GM23248 (cell line): ENCODE results near the gene PLPP3. TPM values are rescaled to one million over a fixed set of nuclear protein-coding genes. Genes with fewer than 3 reads are reported as not detected.
A peak's percentile ranks its signal among the peaks of the same experiment; 100 is the strongest.

Experiments used
- DNase-seq: peaks from one replicate; pipeline ENCODE4 v3.0.0-alpha.2; 2015
- H2AFZ ChIP-seq: fragments of 200-600 bp; sonication (generic); 2 replicates; pipeline ENCODE4 v1.6.1; 2016; ENCODE audit warnings: antibody characterized with exemption
- H3F3A ChIP-seq: fragments of 200-600 bp; sonication (generic); 2 replicates; pipeline ENCODE4 v1.6.1; 2016; ENCODE audit warnings: mild to moderate bottlenecking, antibody characterized with exemption, mixed run types; ENCODE audit not compliant: insufficient read depth
- H3K27ac ChIP-seq: fragments of 200-600 bp; sonication (generic); 2 replicates; pipeline ENCODE4 v1.5.1; 2016; ENCODE audit warnings: mild to moderate bottlenecking
- H3K27me3 ChIP-seq: fragments of 200-600 bp; sonication (generic); replicated peaks from 2 replicates; pipeline ENCODE4 v1.6.1; 2016; ENCODE audit warnings: mild to moderate bottlenecking; ENCODE audit not compliant: insufficient read depth
- H3K36me3 ChIP-seq: fragments of 200-600 bp; sonication (generic); 2 replicates; pipeline ENCODE4 v1.6.1; 2016; ENCODE audit warnings: low read depth, mild to moderate bottlenecking
- H3K4me1 ChIP-seq: fragments of 200-600 bp; sonication (generic); 2 replicates; pipeline ENCODE4 v1.6.1; 2016; ENCODE audit warnings: mild to moderate bottlenecking; ENCODE audit not compliant: insufficient read depth
- H3K4me2 ChIP-seq: fragments of 200-600 bp; sonication (generic); one replicate; pipeline ENCODE4 v1.6.1; 2016; ENCODE audit warnings: mild to moderate bottlenecking; ENCODE audit not compliant: unreplicated experiment
- H3K4me3 ChIP-seq: fragments of 200-600 bp; sonication (generic); 2 replicates; pipeline ENCODE4 v1.5.1; 2016; ENCODE audit warnings: mild to moderate bottlenecking
- H3K79me2 ChIP-seq: fragments of 200-600 bp; sonication (generic); 2 replicates; pipeline ENCODE4 v1.6.1; 2016; ENCODE audit warnings: mild to moderate bottlenecking; ENCODE audit not compliant: insufficient read depth
- H3K9ac ChIP-seq: fragments of 200-600 bp; sonication (generic); 2 replicates; pipeline ENCODE4 v1.6.1; 2016; ENCODE audit warnings: mild to moderate bottlenecking
- H3K9me2 ChIP-seq: fragments of 200-600 bp; sonication (generic); 2 replicates; pipeline ENCODE4 v1.6.1; 2016; ENCODE audit warnings: mixed run types, mild to moderate bottlenecking, moderate library complexity; ENCODE audit not compliant: insufficient read depth
- H3K9me3 ChIP-seq: fragments of 200-600 bp; sonication (generic); one replicate; pipeline ENCODE4 v1.6.1; 2017; ENCODE audit warnings: low read depth
- H4K20me1 ChIP-seq: fragments of 200-600 bp; sonication (generic); 2 replicates; pipeline ENCODE4 v1.6.0; 2016; ENCODE audit not compliant: insufficient read depth
- EZH2 ChIP-seq: fragments of 200-600 bp; sonication (generic); IDR thresholded peaks from 2 replicates; pipeline ENCODE4 v1.6.1; 2018; ENCODE audit warnings: antibody characterized with exemption, mild to moderate bottlenecking; ENCODE audit not compliant: insufficient read depth, poor library complexity, severe bottlenecking
- EZH2phosphoT487 ChIP-seq: fragments of 200-600 bp; sonication (generic); IDR thresholded peaks from 2 replicates; pipeline ENCODE4 v1.6.1; 2018; ENCODE audit warnings: antibody characterized with exemption, moderate library complexity, mild to moderate bottlenecking, low read depth; ENCODE audit not compliant: insufficient read depth
- WGBS, 2 experiments: methylation state at CpG; one replicate each; pipeline ENCODE4 v1.1.6; 2015 to 2017; ENCODE audit warnings: low lambda C conversion rate in 2 of 2, low coverage in 1 of 2; ENCODE audit errors: missing lambda C conversion rate in 2 of 2; 5-methylcytosine and 5-hydroxymethylcytosine counted together
- in situ Hi-C: fragments of 300-500 bp; cut with MboI; formaldehyde crosslinking; loops from 2 replicates; pipeline ENCODE4 v1.15.0; 2020
- polyA plus RNA-seq: library from polyadenylated mRNA; unstranded; fragments of >200 nt; fragmentation: Nextera tagmentation; extraction: Ambion mirVana; gene quantifications from 2 replicates; pipeline ENCODE4 v1.2.1, GENCODE V29; 2016
- total RNA-seq: library from RNA; depleted of rRNA; stranded (reverse); fragments of >200 nt; shearing (Covaris generic); gene quantifications from 2 replicates; pipeline ENCODE4 v1.2.3, GENCODE V29; 2014

Gene PLPP3
- total and polyA plus RNA-seq, 2 experiments from 2014 or later: 80.1 to 156 TPM

- Histone ChIP-seq H3K36me3 (no peaks in the 10 kb centered on the region), H3K27ac (no peak overlapping the region), H3K9me3 (no peaks in the 10 kb centered on the region), H3K27me3 (no peaks in the 10 kb centered on the region), H4K20me1 (peaks cover 9% of the 10 kb centered on the region; the same call in 1 of the 2 replicates), H3K9ac (no peak overlapping the region), H3F3A (peaks cover 25% of the 10 kb centered on the region; the same call in 1 of the 2 replicates), H3K9me2 (no peaks in the 10 kb centered on the region), H3K4me3 (peak overlapping the region; percentile 89), H3K79me2 (peaks cover 93% of the 10 kb centered on the region), H3K4me1 (peaks cover 41% of the 10 kb centered on the region), H2AFZ (no peak overlapping the region), H3K4me2 (peak overlapping the region; percentile 95)
- in situ Hi-C loops: loop anchor here (25.0 kb wide), 2 partner anchors 862 to 1437 kb away; no protein-coding TSS in a partner anchor
- peak; percentile 31 for DNase-seq
- TF ChIP-seq EZH2 (no peak), EZH2phosphoT487 (no peak)
- 22% methylated on average over 4 of the region's 4 CpGs for WGBS, 2 experiments
Measured at GRCh38 chr1:56574794-56575193, 4.6 kb downstream of the PLPP3 start.

GRCh38 chr1:56573311-56573710 lies 6.1 kb downstream of the PLPP3 start:
- peak; percentile 27 for DNase-seq
- Histone ChIP-seq H3K27ac (no peak overlapping the region), H3K9me3 (no peaks in the 10 kb centered on the region), H4K20me1 (peaks cover 9% of the 10 kb centered on the region), H3K36me3 (no peaks in the 10 kb centered on the region), H3F3A (peaks cover 23% of the 10 kb centered on the region; the same call in 1 of the 2 replicates), H3K9ac (no peak overlapping the region), H3K27me3 (no peaks in the 10 kb centered on the region), H3K9me2 (no peaks in the 10 kb centered on the region), H3K4me1 (peaks cover 39% of the 10 kb centered on the region), H3K79me2 (peaks cover 100% of the 10 kb centered on the region), H3K4me3 (peak overlapping the region; percentile 38), H3K4me2 (peak overlapping the region; percentile 66), H2AFZ (0 out of 2 replicates have a peak overlapping the region, but pooled peaks have one; percentile 11)
- TF ChIP-seq EZH2phosphoT487 (no peak), EZH2 (no peak)
- in situ Hi-C loops: no loop called here
- WGBS, 2 experiments: 16 to 18% methylated on average over 4 of the region's 4 CpGs

- in situ Hi-C loops: no loop called here
- H3K79me2 ChIP-seq: peaks cover 100% of the 10 kb centered on the region
Measured at GRCh38 chr1:56572334-56573050, 6.9 kb downstream of the PLPP3 start.

GRCh38 chr1:56571448-56571847 lies 7.9 kb downstream of the PLPP3 start:
- H3K27me3 ChIP-seq: no peaks in the 10 kb centered on the region
- H3K79me2 ChIP-seq: peaks cover 97% of the 10 kb centered on the region
- DNase-seq: peak; percentile 43
- TF ChIP-seq EZH2phosphoT487 (no peak), EZH2 (no peak)
- no peaks in the 10 kb centered on the region for H3K9me3 ChIP-seq
- peaks cover 39% of the 10 kb centered on the region for H3K4me1 ChIP-seq
- H3K4me2 ChIP-seq: no peak overlapping the region
- H2AFZ ChIP-seq: no peak overlapping the region
- H3K4me3 ChIP-seq: no peak overlapping the region
- H3K9ac ChIP-seq: no peak overlapping the region
- H3F3A ChIP-seq: peaks cover 14% of the 10 kb centered on the region; the same call in 1 of the 2 replicates
- in situ Hi-C loops: no loop called here
- WGBS, 2 experiments: 47 to 53% methylated on average over 1 of the region's 1 CpG
- no peaks in the 10 kb centered on the region for H3K9me2 ChIP-seq
- H3K36me3 ChIP-seq: no peaks in the 10 kb centered on the region; the same call in 1 of the 2 replicates
- H3K27ac ChIP-seq: no peak overlapping the region
- peaks cover 7% of the 10 kb centered on the region for H4K20me1 ChIP-seq

More at GRCh38 chr1:56572334-56573050, 6.9 kb downstream of the PLPP3 start:
- Histone ChIP-seq H4K20me1 (peaks cover 9% of the 10 kb centered on the region), H3K9me2 (no peaks in the 10 kb centered on the region), H3K9ac (no peak overlapping the region), H3K4me3 (peak overlapping the region; percentile 38), H3F3A (peaks cover 22% of the 10 kb centered on the region; the same call in 1 of the 2 replicates), H3K27me3 (no peaks in the 10 kb centered on the region), H3K4me2 (peak overlapping the region; percentile 66), H3K4me1 (peaks cover 39% of the 10 kb centered on the region), H2AFZ (no peak overlapping the region), H3K27ac (no peak overlapping the region), H3K9me3 (no peaks in the 10 kb centered on the region), H3K36me3 (no peaks in the 10 kb centered on the region; the same call in 1 of the 2 replicates)
- TF ChIP-seq EZH2 (no peak), EZH2phosphoT487 (no peak)
- DNase-seq: no peak
- WGBS, 2 experiments: 35 to 60% methylated on average over 4 of the region's 4 CpGs
